Daoy (cell line): ENCODE measurements around the gene RPL22L1. TPM values are rescaled to one million over a fixed set of nuclear protein-coding genes. Genes with fewer than 3 reads are reported as not detected.
"Not testable (repeated sequence)": the region's sequence is repeated elsewhere in the genome, so short reads cannot be mapped to it uniquely, and the experiment has no call there.

Experiments used
- DNase-seq: peaks from one replicate; pipeline ENCODE4 v3.0.0-alpha.2; 2015; ENCODE audit warnings: low read depth
- total RNA-seq: library from RNA; depleted of rRNA; stranded (reverse); fragments of >200 nt; shearing (Covaris generic); gene quantifications from 2 replicates; pipeline ENCODE4 v1.2.3, GENCODE V29; 2014; rRNA removed

The RPL22L1 gene
- total RNA-seq, 1 experiment from 2014 or later = 114 TPM

- DNase-seq = peak; percentile 8
Measured at GRCh38 chr3:170829546-170830272, 40.3 kb downstream of the RPL22L1 start.

GRCh38 chr3:170826047-170826446, 43.9 kb downstream of the RPL22L1 start:
- no peak for DNase-seq

- DNase-seq = not testable (repeated sequence)
Measured at GRCh38 chr3:170823562-170823961, 46.4 kb downstream of the RPL22L1 start.

- not testable (repeated sequence) for DNase-seq
Measured at GRCh38 chr3:170818325-170818724, 51.7 kb downstream of the RPL22L1 start.

- DNase-seq = not testable (repeated sequence)
Measured at GRCh38 chr3:170817471-170817870, 52.5 kb downstream of the RPL22L1 start.

GRCh38 chr3:170816841-170817240, 53.2 kb downstream of the RPL22L1 start:
- no peak for DNase-seq

- DNase-seq = no peak
Measured at GRCh38 chr3:170816341-170816740, 53.7 kb downstream of the RPL22L1 start.

- DNase-seq = no peak
Measured at GRCh38 chr3:170815936-170816335, 54.1 kb downstream of the RPL22L1 start.

- peak; percentile 66 for DNase-seq
Measured at GRCh38 chr3:170815340-170815739, 54.7 kb downstream of the RPL22L1 start.

Other genes with a start within 250 kb of the RPL22L1 start
- gene EIF5A2, start 38.4 kb upstream of the RPL22L1 start, total RNA-seq = 8.2 and 28.8 TPM in 2 replicates
- not detected in 2 replicates for gene SLC2A2, start 156.5 kb upstream of the RPL22L1 start, total RNA-seq